Occipital lobe (tissue), 2 donors: ENCODE data around the gene CMSS1. TPM values are rescaled to one million over a fixed set of nuclear protein-coding genes. Genes with fewer than 3 reads are reported as not detected.

Experiments used
- DNase-seq: peaks from one replicate; lab custom pipeline; 2025; lab: John Stamatoyannopoulos, UW
- total RNA-seq: library from RNA; depleted of rRNA; stranded (reverse); fragments of >200 nt; gene quantifications from one replicate; pipeline ENCODE4 v1.2.3, GENCODE V29; 2014

Gene CMSS1
- total RNA-seq, 1 donor from 2014 or later = 13.3 TPM

DNA sequence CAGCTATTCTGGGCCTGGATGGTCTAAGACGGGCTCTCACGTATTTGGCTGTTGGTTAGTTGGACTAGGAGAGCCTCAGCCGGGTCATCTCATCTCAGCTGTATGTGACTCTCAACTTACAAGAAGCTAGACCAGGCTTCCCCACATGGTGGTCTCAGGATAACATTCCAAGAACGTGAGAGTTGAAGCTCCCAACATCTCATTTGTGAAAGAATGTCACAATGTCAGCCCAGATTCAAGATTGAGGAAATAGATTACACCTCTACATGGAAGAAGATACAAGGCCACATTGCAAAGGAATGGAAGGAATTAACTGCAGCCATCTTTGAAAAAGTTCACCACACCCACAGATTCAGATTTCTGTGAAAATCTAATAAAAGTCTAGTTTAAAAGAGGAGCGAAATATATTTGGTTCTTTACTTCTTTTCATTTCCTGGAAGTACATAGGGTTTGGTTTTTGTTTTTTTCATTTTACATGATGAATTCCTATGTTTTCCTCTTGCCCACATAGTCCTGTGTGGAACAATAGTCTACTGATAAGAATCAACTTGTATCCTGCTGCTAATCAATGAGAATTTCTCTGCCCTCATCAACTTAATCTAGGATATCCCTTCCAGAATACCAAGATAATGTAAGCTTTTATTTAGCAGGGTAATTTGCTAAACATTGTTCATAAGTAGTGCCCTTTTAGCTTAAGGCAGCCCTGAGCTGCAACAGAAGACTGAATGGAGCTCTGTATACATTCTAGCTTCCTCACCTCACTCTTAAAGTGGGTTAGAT, 116.5 kb downstream of the CMSS1 start:
- no peak for DNase-seq

DNA sequence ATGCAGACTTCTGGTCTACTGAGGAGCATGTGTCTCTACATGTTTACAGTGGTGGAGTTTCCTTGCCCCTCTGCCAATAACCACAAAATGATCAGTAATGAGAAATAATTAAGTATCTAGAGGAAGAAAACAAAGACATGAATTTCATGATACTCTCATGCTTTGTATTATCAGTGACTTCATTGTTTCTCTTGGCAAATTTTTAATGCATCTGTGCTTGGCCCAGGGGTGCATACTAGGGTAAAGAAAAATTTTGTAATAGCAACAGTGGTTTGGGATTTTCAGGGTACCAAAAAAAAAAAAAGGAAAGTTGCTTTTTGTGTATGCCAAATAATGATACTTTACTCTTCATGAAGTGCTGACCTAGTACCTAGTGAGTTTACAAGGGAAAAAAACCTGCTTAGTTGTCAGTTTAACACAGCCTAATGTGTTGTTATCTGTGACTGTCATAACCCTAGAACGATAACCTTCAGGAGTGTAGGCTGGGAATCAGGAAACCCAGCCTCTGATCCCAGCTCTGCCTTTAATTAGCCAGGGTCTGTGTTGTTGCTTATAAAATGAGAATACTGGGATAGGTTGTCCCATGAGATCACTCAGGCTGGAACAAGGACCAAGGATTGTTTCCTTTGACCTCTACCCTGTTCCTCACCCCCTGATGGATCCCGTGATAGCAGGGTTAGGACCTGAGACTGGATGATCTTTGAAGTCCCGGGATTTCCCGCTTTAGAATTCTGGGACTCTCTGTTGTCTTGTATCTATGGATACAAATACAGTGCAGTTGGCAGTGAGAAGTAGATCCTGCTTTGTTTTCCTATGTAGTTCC, 117.5 kb downstream of the CMSS1 start:
- no peak for DNase-seq

DNA sequence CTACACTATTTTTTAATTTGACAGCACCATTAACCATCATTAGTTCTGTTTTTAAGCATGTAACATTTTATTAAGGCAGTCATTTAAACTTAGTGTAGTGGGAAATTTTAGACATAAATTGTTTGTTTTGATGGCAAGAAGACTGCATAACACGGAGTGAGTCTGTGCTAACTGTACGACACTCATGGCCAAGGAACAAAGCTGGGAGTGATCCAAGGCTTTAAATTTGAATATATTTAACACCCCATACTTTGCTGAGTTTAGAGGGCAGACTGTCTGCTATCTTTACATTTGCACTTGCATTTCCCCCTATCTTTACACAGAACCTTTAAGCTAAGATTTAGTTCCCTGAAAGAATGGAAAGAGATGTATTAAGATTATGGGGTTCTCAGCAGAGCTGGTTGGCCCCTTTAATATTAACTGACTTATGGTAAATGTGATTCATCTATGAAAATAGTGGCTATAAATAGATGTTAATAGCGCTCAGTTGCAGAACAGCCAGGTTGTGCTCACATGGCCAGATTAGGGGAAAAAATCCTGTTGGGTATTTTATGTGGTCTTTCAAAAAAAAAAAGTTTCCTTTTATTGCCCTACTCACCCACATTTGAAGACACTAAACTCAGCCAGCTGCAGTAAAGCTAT, 120.7 kb downstream of the CMSS1 start:
- no peak for DNase-seq

DNA sequence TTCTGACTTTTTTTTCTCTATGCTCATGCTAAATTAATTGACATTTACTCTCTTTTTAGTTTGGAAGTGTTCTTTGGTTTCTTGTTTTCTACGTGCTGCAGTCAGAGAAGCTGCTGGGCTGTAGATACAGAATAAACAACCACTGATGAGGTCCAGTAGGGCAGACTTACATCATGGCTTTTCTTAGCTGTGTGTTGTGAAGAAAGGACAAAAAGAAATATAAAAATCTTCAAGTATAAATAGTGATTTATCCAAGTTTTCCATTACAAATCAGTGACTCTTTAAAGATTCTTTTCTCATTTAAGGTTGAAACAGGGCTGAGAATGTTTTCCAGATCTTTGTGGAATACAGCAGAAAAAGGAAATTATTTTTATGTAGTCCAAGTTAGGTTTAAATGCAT, 122.2 kb downstream of the CMSS1 start:
- DNase-seq = no peak

DNA sequence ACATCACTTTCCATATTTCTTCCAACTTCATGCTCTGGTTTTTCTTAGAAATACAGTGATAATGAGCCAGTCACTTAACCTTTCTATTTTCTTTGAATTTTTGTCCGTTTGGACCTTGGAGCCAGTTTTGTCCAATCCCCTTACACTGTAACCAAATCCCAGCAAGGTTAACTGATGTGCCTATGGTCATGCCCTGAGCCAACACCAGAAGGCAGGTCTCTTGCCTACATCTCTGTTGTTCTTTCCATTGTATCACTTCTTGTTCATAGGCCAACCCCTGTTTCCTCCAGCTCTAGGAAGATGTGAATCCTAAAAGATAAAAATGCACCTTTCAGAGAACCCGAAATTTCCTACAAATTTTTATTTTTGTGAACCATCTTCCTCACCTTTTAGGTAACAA, 122.7 kb downstream of the CMSS1 start:
- DNase-seq = no peak

DNA sequence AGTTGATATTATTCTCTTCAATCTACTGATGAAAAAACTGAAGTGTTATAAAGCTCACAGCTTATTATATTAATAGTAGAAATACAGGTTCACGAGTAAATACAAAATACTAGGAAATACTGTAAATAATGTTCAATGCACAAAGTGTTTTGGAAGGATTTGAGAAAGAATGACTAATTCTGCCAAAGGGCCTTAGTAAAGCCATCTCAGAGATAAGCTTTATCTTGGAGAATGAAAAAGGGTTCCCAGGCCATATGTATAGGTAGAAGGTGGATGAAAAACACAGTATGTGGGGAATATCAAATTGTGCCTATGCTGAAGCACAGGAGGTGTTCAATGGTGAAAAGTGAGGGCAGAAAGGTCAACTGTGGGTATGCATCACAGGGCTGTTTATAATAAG, 123.5 kb downstream of the CMSS1 start:
- DNase-seq = no peak

DNA sequence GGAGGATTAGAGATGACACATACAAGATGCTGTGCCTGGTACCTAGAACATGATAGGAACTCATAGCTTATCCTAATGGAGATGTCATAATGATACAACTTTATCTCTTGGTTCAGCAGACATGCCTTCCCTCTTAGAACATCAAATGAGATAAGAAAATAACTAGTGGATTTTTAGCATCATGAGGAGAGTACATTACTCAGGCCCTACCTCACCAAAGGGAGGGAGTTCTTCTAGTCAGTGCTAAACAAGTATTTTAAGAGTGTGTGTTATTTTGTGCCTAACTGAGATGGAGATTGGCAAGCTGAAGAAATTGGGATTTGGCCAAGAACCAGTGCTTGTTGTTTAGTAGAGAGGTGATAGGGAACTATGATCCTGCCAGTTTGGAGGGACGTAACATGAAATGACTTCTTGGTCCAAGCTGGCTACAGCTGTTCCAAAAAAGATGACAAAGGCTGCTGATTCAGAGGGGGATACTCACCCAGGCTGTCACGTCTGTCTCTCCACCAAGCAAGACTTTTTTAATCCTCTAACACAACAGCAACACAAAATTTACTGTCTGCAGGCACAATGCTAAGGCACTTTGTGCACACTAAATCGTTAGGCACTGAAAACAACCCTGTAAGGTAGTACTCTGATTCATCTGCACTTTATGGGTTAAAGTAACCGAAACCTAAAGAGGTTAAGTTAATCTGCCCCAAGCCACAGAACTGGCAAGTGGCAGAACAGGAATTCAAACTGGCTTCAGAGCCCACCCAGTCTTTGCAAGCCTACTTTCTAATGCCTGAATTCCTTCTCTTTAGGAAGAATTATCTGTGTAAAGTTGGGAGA, 126.5 kb downstream of the CMSS1 start:
- DNase-seq = no peak

DNA sequence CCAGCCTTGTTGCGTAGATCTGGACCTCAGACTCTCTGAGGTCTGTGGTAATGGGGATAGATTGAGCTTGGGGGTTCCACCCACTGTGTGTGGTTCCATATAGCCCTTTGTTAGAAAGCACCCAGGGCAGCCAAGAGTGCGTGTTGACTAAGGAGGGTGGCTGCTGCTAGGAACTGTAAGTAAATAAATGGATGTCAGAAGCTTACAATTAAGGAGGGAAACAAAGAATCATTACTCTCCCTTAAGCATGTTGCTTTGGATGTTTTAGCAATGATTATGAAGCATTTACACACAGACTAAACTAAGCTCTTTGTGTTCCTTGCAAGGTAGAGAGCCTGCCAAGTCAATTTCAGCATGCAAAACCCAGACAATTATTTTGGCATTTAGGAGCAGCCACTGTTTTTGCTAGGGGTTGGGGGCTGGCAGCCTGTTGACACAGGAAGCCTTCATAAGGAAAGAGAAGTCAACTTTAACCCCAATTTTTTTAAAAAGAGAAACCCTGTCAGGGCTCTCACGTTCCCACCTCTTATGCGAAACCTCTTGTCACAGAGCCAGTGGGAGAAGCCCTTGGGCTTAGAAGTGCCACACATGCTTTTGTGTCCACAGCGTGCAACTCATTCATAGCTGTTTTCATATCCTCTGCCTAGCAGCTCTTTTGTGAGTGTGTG, 127.8 kb downstream of the CMSS1 start:
- no peak for DNase-seq

DNA sequence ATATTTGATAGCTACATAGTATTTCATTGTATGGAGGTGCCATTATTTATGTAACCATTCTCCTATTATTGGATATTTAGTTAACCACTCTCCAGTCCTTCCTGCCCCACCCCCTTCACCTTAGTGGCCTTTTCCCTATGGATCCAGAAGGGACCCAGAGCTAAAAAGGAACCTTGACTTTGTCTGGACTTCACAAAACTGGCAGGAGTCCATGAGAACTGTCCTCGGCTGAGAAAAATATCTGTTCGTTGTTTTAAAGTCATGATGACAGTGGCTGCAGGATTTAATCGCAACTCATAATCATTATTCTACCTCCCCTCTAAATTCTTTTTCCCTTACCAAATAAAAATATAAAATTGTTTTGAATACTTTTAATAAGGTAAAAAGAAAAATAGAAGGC, 129.7 kb downstream of the CMSS1 start:
- no peak for DNase-seq

DNA sequence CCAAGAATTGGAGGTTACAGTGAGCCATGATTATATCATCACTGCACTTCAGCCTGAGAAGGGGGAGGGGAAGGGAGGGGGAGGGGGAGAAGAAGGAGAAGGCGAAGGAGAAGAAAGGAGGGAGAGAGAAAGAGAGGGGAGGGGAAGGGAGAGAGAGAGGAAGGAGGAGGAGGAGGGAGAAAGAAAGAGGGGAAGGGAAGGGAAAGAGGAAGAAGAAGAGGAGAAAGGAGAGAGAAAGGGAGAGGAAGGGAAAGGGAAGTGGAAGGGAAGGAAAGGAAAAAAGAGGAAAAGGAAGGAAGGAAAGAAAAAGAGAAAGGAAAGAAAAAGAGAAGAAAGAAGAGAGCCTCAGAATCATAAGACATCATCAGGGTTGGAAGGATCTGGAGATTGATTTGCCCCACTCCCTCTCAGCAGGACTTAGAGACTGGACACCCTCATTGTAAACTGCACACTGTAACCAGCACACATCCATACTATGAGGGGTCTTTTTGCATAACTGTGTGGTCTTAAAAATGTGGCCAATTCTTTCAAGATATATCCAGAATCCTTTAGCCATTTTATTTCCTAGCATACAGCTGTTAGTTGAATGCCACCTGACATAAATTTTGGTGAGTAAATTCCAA, 130.9 kb downstream of the CMSS1 start:
- no peak for DNase-seq

DNA sequence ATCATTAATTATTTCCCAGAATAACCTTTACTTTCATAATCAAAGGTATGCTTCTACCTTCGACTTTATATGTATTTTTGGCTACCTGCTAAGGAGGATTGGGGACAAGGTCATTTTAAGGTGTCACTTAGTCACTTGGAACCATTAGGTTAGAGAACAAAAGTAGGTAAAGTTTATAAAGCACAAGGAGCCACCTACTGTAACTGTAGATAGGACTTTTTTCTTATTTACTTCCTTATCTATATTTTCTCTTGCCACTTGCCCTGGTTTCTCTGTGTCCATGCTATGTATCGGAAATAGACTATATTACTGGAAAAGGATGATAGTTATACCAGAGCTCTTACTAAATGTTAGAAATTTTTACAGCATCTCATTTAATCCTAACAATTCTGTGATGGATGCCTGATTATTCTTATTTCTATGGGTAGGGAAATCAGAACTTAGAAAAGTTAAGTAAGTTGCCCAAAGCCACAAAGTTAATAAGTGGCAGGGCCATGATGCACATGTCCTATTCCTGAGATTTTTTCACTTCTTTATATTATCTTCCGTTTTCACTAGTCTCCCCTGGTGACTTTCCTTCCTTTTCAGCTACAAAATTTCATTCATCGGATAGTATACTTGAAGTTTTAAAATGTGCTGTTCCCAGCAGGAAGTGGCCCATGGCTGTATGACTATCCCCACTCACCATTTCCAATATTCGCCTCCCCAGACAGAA, 132.5 kb downstream of the CMSS1 start:
- no peak for DNase-seq

DNA sequence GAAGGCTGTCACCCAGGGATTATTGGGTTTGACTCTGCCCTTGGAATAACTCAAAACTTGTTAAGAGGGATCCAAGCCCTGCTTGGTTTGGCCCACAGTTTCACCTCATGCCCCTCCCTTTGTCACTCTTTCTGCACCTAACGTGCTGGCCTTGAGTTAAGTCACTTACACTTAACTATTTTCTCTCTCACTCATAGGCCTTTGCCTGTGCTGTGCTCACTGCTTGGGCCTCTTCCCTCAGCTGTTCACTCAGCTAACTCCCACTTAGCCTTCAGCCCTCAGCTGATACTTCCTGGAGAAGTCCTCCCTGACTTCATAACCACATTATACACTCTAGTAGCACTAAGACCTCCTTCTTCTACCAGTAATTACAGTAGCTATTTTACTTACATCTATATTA, 133.3 kb downstream of the CMSS1 start:
- DNase-seq = no peak

DNA sequence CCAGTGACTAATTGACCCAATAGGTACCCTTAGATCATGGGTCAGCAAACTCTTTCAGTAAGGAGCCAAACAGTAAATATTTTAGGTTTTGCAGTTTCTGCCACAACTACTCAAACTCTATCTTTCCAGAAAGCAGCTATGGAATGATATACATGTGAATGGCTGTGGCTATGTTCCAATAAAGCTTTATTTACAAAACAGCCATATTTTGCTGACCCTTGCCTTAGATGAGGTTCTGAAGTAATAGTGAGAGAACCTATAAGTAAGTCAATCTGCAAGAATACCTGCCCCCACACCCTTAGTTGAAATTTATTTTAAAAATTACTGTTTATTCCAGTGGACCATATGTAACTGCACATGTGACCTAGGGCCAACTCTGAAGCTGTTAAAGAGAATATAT, 134.0 kb downstream of the CMSS1 start:
- DNase-seq = no peak

DNA sequence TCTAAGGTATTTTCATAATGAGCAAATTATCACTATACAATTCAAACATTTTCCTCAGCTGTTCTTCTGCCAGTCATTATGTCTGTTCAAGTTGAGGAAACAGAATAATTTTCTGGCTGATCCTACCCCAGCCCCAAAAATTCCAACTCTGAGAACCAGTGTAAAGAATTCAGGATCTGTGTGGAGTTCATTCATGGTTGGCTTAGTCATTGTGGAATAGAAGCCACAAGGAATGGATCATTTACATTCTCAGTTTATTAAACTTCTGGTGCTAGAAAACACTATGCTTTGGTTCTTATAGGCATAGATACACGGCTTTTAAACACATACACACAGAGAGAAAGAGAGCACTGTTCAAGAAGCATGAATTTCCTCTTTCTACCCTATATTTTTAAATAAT, 134.6 kb downstream of the CMSS1 start:
- no peak for DNase-seq

DNA sequence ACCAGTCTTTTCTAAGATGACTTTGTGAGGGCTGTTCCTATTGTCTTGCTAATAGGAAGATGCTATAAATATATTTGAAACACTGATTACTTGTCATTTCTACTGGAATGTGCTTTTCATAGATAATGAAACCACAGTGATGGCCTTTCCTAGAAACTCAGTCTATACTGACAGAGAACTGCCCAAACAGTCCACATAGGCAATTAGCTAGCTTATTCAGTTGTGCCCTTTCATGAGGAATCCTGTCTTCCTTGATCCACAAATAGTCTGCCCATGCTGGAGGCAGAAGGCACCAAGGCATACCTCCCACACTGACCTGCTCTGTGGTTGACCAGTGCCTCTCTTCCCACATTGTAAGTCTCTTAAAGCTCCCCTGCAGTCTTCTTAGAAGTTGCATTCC, 135.9 kb downstream of the CMSS1 start:
- no peak for DNase-seq

DNA sequence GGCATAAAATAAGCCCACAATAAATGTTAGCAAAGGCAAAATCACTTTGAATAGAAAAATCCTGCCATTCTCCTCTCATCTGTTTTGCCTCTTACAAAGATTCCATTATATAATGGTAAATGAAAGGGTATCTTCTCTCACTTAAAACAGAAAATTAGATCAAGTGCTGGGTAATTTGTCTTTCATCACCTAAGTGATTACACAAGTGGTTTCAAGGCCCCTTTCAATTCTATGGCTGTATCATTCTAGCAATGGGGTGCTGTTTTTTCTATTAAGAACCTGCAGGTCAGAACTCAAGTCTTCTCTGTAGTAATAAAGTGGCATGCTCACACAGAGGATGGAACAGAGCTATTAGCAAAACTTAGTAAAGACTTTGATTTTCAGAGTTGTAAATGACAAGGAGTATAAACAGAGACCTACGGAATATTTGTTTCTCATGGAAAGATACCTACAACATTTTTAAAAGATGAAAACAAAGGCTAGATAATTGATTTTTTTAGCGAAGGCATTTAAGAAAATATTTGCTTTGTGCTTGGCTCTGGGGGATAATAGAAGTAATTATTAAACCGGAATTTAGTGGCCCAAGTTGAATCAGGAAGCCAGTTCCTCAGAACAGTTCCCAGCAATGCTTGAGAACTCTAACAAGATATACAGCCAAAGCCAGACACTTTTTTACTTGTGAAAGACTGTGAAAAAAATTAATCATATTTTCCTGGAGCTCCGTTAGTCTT, 137.4 kb downstream of the CMSS1 start:
- no peak for DNase-seq

DNA sequence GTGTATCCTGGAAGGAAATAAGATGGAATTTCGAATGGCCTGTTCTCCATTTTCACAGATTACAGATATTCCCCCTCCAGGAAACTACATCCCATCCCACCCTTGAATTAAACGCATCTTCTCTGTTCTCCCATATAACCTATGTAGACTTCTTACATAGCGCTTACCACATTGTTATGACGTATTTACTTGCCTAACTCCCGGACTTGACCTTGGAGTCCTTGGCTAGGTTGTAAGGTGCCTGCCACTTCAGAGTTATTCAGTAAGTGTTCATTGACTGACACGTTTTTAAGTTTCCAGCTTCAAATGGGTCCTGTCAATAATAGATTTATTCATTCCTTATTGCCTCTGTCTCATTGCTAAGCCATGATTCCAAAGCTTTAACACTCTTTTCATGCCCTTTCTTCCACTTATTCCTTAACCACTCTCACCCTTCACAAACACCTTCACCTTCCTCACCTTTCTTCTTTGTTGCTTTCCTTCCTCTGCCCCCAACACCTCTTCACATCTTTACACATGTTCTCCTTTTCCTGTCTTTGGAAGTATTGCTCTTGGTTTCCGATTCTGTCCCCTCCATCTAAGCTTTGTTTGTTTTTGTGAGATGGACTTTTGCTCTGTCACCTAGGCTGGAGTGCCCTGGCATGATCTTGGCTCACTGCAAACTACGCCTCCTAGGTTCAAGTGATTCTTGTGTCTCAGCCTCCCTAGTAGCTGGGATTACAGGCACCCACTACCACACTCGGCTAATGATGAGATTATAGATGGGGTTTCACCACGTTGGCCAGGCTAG, 138.3 kb downstream of the CMSS1 start:
- no peak for DNase-seq

DNA sequence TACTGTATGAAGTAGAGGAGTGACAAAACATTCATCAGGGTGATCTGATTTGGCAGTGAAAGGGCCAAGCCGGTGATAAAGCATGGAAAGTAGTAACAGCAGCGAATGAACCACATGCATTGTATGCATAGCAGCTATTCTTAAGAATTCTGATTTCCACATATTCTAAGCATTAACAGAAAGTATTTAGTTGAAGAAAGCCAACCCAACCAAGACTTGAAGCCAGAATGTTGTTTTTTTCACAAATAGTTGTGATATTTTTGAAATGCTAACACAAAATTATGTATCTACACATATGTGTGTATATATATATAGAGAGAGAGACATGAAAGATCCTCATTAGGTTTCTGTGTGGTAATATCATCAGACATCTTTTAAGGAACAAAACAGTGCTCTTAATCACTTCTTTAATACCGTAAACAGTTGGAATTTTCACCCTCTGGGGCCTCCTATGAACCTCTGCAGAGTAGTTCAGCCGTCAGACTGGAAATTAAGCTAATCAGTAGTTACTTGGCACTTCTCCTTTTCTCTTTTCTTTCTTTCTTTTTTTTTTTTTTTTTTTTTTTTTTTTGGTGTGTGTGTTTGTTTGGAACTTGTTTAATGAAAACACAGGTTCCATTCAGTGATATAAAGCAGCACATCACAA, 139.6 kb downstream of the CMSS1 start:
- DNase-seq = no peak
